Body of pancreas (tissue), 4 donors: Measurements from ENCODE around the gene TOX2.

Source experiments
- CTCF ChIP-seq, 7 experiments: fragments of 450-650 bp in 4 of 7; fragments of 200-600 bp in 3 of 7; sonication (generic) in 3 of 7; IDR thresholded peaks; one replicate each; pipeline ENCODE4 v1.5.1; 2016 to 2019; ENCODE audit warnings: antibody characterized with exemption in 7 of 7
- POLR2A ChIP-seq, 3 donors: fragments of 450-650 bp; IDR thresholded peaks; one replicate each; pipeline ENCODE4 v1.6.1; 2016; ENCODE audit warnings: antibody characterized with exemption in 3 of 3, mild to moderate bottlenecking in 2 of 3

GRCh38 chr20:43960231-43960630, 45.6 kb downstream of the TOX2 start:
- TF ChIP-seq CTCF (IDR thresholded peaks at IDR 0.05) (no peak), POLR2A (IDR thresholded peaks at IDR 0.05) (no peak)
